Sigmoid colon (tissue), 3 donors: ENCODE measurements around the gene ARL4A.

ENCODE experiments used
- POLR2A ChIP-seq, 2 donors: fragments of 450-650 bp; IDR thresholded peaks; one replicate each; pipeline ENCODE4 v1.6.1; 2016; ENCODE audit warnings: antibody characterized with exemption in 2 of 2, mild to moderate bottlenecking in 2 of 2, moderate library complexity in 2 of 2
- TF ChIP-seq, protein P1 (sequence below), 4 experiments: fragments of 450-650 bp in 3 of 4; fragments of 200-600 bp in 1 of 4; IDR thresholded peaks; one replicate each; pipeline ENCODE4 v1.5.1; 2016 to 2019; ENCODE audit warnings: antibody characterized with exemption in 4 of 4, mild to moderate bottlenecking in 3 of 4, moderate library complexity in 2 of 4

GRCh38 chr7:12738665-12739064, 51.2 kb downstream of the ARL4A start:
- TF ChIP-seq, protein P1, sequence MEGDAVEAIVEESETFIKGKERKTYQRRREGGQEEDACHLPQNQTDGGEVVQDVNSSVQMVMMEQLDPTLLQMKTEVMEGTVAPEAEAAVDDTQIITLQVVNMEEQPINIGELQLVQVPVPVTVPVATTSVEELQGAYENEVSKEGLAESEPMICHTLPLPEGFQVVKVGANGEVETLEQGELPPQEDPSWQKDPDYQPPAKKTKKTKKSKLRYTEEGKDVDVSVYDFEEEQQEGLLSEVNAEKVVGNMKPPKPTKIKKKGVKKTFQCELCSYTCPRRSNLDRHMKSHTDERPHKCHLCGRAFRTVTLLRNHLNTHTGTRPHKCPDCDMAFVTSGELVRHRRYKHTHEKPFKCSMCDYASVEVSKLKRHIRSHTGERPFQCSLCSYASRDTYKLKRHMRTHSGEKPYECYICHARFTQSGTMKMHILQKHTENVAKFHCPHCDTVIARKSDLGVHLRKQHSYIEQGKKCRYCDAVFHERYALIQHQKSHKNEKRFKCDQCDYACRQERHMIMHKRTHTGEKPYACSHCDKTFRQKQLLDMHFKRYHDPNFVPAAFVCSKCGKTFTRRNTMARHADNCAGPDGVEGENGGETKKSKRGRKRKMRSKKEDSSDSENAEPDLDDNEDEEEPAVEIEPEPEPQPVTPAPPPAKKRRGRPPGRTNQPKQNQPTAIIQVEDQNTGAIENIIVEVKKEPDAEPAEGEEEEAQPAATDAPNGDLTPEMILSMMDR (IDR thresholded peaks at IDR 0.05): no peak
- no peak for TF ChIP-seq POLR2A (IDR thresholded peaks at IDR 0.05)
